Endometrial microvascular endothelial cells (primary cell): Measurements from ENCODE around the gene SETDB1. TPM values are rescaled to one million over a fixed set of nuclear protein-coding genes. Genes with fewer than 3 reads are reported as not detected.

ENCODE experiments used
- in situ Hi-C: cut with HindIII; loops from 2 replicates; pipeline ENCODE4 v1.10.0; 2017; ENCODE audit warnings: low sequenced_read_pairs, low pct_unique_long_range_greater_than_20kb; ENCODE audit errors: inconsistent ontology term
- total RNA-seq: library from RNA; depleted of rRNA; stranded (reverse); fragments of >200 nt; gene quantifications from one replicate; pipeline ENCODE4 v1.2.3, GENCODE V29; 2015; ENCODE audit errors: inconsistent ontology term

Gene SETDB1
- total RNA-seq, 1 donor from 2014 or later: 31.9 TPM

DNA sequence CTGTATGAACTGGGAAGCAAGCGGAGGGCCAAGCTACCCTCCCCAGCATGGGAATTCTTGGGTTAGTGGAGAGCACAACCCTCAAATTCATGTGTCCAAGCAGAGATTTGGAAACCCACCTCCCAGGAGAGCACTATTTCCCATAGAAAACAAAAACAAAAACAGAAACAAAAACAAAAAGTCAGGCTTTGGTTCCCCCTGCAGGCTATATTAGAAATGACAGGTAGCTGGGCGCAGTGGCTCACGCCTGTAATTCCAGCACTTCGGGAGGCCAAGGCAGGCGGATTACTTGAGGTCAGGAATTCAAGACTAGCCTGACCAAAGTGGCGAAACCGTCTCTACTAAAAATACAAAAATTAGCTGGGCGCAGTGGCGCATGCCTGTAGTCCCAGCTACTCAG, 69.7 kb downstream of the SETDB1 start:
- in situ Hi-C loops: no loop called here

GRCh38 chr1:150997126-150997872, 71.1 kb downstream of the SETDB1 start:
- in situ Hi-C loops: no loop called here

GRCh38 chr1:150997949-150998348, 71.8 kb downstream of the SETDB1 start:
- in situ Hi-C loops: no loop called here

GRCh38 chr1:150999051-150999674, 73.0 kb downstream of the SETDB1 start:
- in situ Hi-C loops: no loop called here

- in situ Hi-C loops: no loop called here
Observed at GRCh38 chr1:150999926-151000325, 73.8 kb downstream of the SETDB1 start.

DNA sequence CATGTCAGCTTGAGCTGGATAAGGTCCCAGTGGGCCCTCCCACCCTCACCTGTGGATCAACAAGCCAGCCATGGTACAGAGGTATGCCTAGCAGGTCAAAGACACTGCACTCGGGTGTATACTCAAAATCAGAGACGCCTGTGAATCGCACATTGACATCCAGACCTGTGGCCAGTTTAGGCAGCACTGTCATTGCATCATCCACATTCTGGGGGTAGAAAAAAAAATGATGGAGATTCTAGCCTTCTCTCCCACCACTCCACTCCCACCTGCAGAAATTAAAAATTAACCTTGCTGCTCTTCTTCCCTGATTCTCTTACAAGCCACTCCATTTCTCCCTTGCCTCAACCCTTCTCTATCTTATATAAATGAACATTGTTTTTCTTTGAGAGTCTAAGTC, 74.2 kb downstream of the SETDB1 start:
- in situ Hi-C loops: no loop called here

GRCh38 chr1:151001602-151002001, 75.4 kb downstream of the SETDB1 start:
- in situ Hi-C loops: no loop called here

GRCh38 chr1:151002051-151002450, 75.9 kb downstream of the SETDB1 start:
- in situ Hi-C loops: no loop called here

DNA sequence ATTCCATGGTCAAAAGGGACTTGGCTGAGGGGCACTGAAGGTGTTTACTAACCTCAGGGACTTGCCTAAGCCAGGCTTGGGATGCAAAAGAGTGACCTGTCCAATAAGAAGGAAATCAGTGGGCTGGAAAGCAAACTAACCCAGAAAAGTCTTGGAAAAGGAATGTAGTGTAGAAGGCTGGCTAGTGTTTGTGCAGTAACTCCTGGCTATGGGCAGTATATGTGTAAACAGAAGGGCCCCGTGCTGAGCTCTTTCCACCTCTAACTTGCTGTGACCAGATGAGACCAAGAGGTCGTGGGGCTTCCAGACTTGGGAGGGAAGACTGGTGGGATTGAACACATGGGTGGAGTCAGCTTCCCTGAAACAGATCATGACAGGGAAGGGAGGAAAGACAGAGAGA, 76.4 kb downstream of the SETDB1 start:
- in situ Hi-C loops: no loop called here

- in situ Hi-C loops: no loop called here
Observed at GRCh38 chr1:151003180-151003579, 77.0 kb downstream of the SETDB1 start.

DNA sequence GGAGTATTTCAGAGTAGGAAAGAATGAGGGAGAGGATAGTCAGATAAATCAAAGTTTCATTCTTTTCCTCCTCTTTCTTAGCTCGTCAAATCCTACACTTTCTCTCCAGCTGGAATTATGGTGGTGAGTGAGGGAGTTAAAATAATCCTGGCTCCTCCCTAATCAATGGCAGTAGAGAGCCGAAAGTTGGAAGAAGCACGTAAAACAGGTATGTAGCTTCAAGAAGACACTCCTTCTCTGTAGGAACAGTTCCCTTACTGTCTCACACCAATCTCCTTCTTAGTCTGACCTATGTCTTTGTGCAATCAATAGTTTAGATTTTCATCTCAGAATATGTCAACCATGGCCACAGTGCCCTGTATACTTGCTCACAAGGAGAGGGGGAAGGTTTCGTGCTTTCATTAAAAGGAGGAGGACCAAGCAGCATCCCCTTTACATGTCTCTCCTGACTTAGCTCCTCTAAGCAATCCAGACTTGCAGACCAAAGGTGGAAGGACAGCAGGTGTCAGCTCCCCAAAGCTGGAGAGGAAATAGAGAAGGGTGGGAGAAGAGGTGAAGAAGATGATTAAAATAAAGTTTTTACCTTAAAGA, 79.7 kb downstream of the SETDB1 start:
- in situ Hi-C loops: no loop called here

DNA sequence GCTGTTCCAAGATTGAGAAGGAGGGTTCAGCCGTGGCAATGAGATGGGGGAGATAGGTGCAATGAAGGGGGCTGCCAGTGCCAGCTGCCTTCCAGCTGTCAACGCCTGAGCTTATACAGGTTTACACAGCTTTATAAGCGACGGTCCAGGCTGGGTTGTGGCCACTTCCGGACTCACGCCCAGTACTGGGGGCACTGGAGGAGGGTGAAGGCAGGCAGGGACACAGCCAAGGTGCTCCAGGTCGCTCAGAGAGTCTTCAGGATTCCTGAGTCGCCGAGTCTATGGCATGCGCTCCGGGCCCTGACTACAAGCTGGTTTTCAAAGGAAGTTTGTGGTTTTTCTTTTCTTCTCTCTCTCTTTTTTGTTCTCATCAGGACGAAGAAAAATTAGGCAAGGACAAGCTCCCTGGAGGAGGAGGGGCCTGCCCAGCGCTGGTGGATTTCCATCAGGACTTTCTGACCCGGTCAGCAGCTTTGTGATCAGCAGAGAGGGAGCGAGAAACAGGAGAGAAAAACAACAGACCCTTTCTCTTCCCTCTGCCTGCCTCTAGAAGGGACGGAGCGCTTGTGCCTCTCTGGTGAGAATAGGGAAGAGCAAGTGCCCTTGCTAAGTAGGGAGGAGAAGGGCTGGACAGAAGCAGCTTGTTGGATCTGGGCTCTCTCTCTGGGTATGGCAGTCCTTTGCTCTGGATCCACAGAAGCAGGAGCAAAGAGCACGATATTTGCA, 80.3 kb downstream of the SETDB1 start, which contains the start of gene MINDY1:
TSS of gene MINDY1 (minus strand) at position 576 of the 726 bp plus-strand sequence. CDS start 4,285 bp downstream, outside the sequence.
- in situ Hi-C loops: no loop called here

GRCh38 chr1:151007853-151008243, 81.7 kb downstream of the SETDB1 start:
- in situ Hi-C loops: no loop called here

GRCh38 chr1:151008244-151009205, 82.4 kb downstream of the SETDB1 start, which contains the start of gene PRUNE1:
Gene PRUNE1 (plus strand): TSS chr1:151008449. CDS start chr1:151008633, 184 bp downstream.
- in situ Hi-C loops: no loop called here

GRCh38 chr1:151009206-151009587, 83.0 kb downstream of the SETDB1 start:
- in situ Hi-C loops: no loop called here

DNA sequence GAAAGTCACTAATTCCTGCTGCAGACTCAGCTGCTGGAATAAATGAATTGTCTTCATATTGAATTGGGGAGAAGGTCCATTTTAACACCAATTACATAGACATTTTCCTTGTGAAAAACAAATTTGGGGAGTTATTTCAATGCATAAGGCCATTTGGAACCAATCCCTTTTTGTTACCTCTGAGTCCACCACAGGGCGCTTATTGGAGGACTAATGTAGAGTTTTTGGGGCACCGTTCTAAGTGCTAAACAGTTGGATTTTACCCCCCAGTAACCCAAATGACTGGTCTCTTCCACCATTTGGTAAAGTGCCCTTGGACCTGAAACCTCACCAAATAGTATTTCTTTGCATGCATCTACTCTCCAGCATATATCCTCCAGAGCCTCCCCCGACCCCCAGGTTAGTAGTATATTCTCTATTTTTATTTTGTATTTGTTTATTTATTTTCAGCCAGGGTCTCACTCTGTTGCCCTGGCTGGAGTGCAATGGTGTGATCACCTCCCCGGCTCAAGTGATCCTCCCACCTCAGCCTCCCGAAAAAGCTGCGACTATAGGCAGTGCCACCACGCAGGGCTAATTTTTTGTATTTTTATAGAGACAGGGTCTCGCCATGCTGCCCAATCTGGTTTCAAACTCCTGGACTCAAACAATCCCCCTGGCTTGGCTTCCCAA, 83.6 kb downstream of the SETDB1 start:
- in situ Hi-C loops: no loop called here

DNA sequence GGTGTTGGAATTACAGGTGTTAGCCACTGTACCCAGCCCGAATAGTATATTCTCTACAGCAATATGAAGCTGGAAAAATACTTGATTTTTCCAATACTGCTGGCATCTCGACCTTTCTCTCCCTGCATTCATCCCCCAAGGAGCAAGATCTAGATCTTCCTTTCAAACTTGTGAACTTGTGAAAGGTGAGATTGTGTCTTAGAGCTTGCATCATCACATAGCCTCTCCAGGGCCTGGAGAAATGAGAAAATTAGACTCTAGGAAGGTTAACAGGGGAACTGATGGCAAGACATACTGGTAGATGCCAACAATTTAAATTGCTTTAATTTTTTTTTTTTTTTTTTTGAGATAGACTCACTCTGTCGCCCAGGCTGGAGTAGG, 84.2 kb downstream of the SETDB1 start:
- in situ Hi-C loops: no loop called here
